Astrocyte (in vitro differentiated cells and primary cell): ENCODE results near the gene LLPH. TPM values are rescaled to one million over a fixed set of nuclear protein-coding genes. Genes with fewer than 3 reads are reported as not detected.

ENCODE experiments used
- DNase-seq: peaks from one replicate; pipeline ENCODE4 v3.0.0-alpha.2; 2010; ENCODE audit warnings: low read depth
- FAIRE-seq: peaks from 2 replicates; lab custom pipeline; 2011; peaks lifted over from hg19 to GRCh38; lab: Jason Lieb, UNC
- H2AFZ ChIP-seq: 2 replicates; pipeline ENCODE4 v1.6.0; 2012; ENCODE audit warnings: low read depth, low read length, inconsistent platforms
- H3K27ac ChIP-seq: 2 replicates; pipeline ENCODE4 v1.5.1; 2011; ENCODE audit warnings: low read depth, low read length, inconsistent platforms
- H3K27me3 ChIP-seq: 2 replicates; pipeline ENCODE4 v1.6.0; 2011; ENCODE audit warnings: low read length, inconsistent platforms; ENCODE audit not compliant: insufficient read depth
- H3K36me3 ChIP-seq: 2 replicates; pipeline ENCODE4 v1.5.1; 2011; ENCODE audit warnings: low read length, inconsistent platforms; ENCODE audit not compliant: insufficient read depth
- H3K4me1 ChIP-seq: 2 replicates; pipeline ENCODE4 v1.5.1; 2011; ENCODE audit warnings: low read length, inconsistent platforms; ENCODE audit not compliant: insufficient read depth
- H3K4me2 ChIP-seq: 2 replicates; pipeline ENCODE4 v1.6.0; 2012; ENCODE audit warnings: low read length, inconsistent platforms
- H3K4me3 ChIP-seq: 2 replicates; pipeline ENCODE4 v1.5.1; 2011; ENCODE audit warnings: low read depth, mild to moderate bottlenecking, low read length, inconsistent platforms; ENCODE audit not compliant: insufficient read depth
- H3K79me2 ChIP-seq: 2 replicates; pipeline ENCODE4 v1.6.0; 2012; ENCODE audit warnings: mild to moderate bottlenecking, low read length, inconsistent platforms; ENCODE audit not compliant: insufficient read depth
- H3K9ac ChIP-seq: 2 replicates; pipeline ENCODE4 v1.6.0; 2012; ENCODE audit warnings: mild to moderate bottlenecking, low read length, inconsistent platforms
- H3K9me3 ChIP-seq: 2 replicates; pipeline ENCODE4 v1.5.1; 2012; ENCODE audit warnings: low read depth, mild to moderate bottlenecking, low read length, inconsistent platforms; ENCODE audit not compliant: insufficient read depth
- H4K20me1 ChIP-seq: 2 replicates; pipeline ENCODE4 v1.6.0; 2012; ENCODE audit warnings: low read length, inconsistent platforms; ENCODE audit not compliant: insufficient read depth
- H3K27ac Mint-ChIP-seq: one replicate; pipeline ENCODE4 v1.8.0; 2021; ENCODE audit warnings: mild to moderate bottlenecking, mixed read lengths; ENCODE audit not compliant: unreplicated experiment
- H3K27me3 Mint-ChIP-seq: one replicate; pipeline ENCODE4 v1.8.0; 2021; ENCODE audit warnings: low read depth, mixed read lengths; ENCODE audit not compliant: unreplicated experiment
- H3K36me3 Mint-ChIP-seq: one replicate; pipeline ENCODE4 v1.8.0; 2021; ENCODE audit warnings: low read depth, mixed read lengths; ENCODE audit not compliant: unreplicated experiment
- H3K4me1 Mint-ChIP-seq: one replicate; pipeline ENCODE4 v1.8.0; 2021; ENCODE audit warnings: low read depth, mixed read lengths; ENCODE audit not compliant: unreplicated experiment
- H3K4me3 Mint-ChIP-seq: one replicate; pipeline ENCODE4 v1.8.0; 2021; ENCODE audit warnings: mild to moderate bottlenecking, moderate library complexity, mixed read lengths; ENCODE audit not compliant: unreplicated experiment
- H3K9me3 Mint-ChIP-seq: one replicate; pipeline ENCODE4 v1.8.0; 2021; ENCODE audit warnings: mild to moderate bottlenecking, mixed read lengths; ENCODE audit not compliant: unreplicated experiment
- CTCF ChIP-seq: IDR thresholded peaks from 2 replicates; pipeline ENCODE4 v1.5.1; 2011; ENCODE audit warnings: low read depth, mild to moderate bottlenecking, inconsistent platforms, low read length, moderate library complexity; ENCODE audit not compliant: insufficient read depth
- EZH2 ChIP-seq: IDR thresholded peaks from 2 replicates; pipeline ENCODE4 v1.6.1; 2012; ENCODE audit warnings: mild to moderate bottlenecking, low read length, inconsistent platforms; ENCODE audit not compliant: insufficient read depth
- total RNA-seq: library from RNA; stranded (reverse); gene quantifications from 2 replicates; pipeline ENCODE4 v1.2.1, GENCODE V29; 2021

Gene LLPH
- total RNA-seq, 1 donor from 2014 or later, result 37.3 TPM

- Mint-ChIP-seq H3K4me3 (peak overlapping the region; percentile 95), H3K9me3 (no peaks in the 10 kb centered on the region), H3K36me3 (peaks cover under 1% of the 10 kb centered on the region), H3K4me1 (peaks cover 6% of the 10 kb centered on the region), H3K27ac (peak overlapping the region; percentile 100), H3K27me3 (no peaks in the 10 kb centered on the region)
- H2AFZ ChIP-seq, result no peak overlapping the region
- H3K4me3 ChIP-seq, result no peak overlapping the region
- H3K36me3 ChIP-seq, result no peaks in the 10 kb centered on the region
- no peaks in the 10 kb centered on the region for H3K4me1 ChIP-seq
- H3K9me3 ChIP-seq, result no peaks in the 10 kb centered on the region
- H3K4me2 ChIP-seq, result no peak overlapping the region
- no peak for DNase-seq
- peaks cover 34% of the 10 kb centered on the region for H3K79me2 ChIP-seq
- peaks cover 8% of the 10 kb centered on the region for H4K20me1 ChIP-seq
- H3K27me3 ChIP-seq, result no peaks in the 10 kb centered on the region
- H3K9ac ChIP-seq, result no peak overlapping the region
- no peak for FAIRE-seq
- TF ChIP-seq EZH2, result no peak
- no peak for TF ChIP-seq CTCF
- H3K27ac ChIP-seq, result no peak overlapping the region
These were observed 40.1 kb upstream of the LLPH start for GRCh38 chr12:66170606-66171005.

DNA sequence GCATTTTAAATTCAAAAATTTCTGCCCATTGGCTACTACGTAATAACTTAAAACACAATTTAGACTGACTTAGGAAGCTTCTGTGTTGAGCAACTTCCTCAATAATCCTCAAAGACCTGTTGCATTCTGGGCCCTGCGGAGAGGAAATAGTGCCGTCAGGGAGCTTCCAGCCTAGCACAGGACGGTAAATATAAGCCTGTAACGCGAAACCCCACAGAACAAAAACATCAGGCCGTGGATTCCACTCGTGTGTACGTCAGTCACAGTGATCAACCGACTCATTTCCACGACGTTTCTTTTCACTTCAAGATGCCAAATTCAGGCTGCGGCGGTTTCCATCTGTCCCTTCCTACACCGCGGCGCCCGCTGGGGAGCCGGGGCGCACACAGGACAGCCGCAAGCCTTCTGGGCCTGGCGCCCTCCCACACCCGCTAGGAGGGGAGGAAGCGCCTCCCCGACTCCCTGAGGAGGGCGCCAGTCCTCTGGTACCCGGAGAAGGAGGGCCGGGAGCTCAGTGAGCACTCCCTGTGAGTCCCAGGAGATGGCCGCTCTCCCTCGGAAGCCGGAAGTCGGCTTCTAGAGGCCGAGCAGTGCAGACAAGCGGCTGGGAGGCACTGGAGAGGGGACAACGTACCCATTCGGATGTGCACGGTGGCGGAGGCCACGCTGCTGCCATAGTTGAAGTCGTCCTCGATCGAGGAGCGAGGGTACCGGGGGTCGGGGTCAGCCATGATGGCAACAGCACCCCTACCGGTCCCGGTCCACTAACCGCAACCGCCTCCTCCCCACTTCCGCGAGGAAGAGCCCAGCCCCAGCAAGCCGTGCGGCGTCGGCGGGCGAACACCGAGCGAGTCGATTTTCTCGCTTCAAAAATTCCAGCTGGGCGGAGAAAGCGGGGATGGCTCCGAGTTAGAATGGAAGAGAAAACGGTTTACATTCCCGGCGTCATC, 38.9 kb upstream of the LLPH start, which contains the start of gene TMBIM4:
TMBIM4 (minus strand) TSS at position 776 of the 950 bp plus-strand sequence; CDS start at position 731, 45 bp downstream.
- H3K4me1 ChIP-seq, result no peaks in the 10 kb centered on the region
- Mint-ChIP-seq H3K36me3 (peaks cover 4% of the 10 kb centered on the region), H3K4me1 (peaks cover 6% of the 10 kb centered on the region), H3K27me3 (no peaks in the 10 kb centered on the region), H3K4me3 (peak within 1 kb of the TSS; percentile 95), H3K27ac (peak within 1 kb of the TSS; percentile 100), H3K9me3 (peaks cover 2% of the 10 kb centered on the region)
- peaks cover 45% of the 10 kb centered on the region for H3K79me2 ChIP-seq
- H3K4me3 ChIP-seq, result peak within 1 kb of the TSS; percentile 89
- DNase-seq, result peak; percentile 92
- no peak for FAIRE-seq
- H3K9ac ChIP-seq, result peak within 1 kb of the TSS; percentile 91
- no peak for TF ChIP-seq EZH2
- peak; percentile 19 for TF ChIP-seq CTCF
- no peaks in the 10 kb centered on the region for H3K36me3 ChIP-seq
- H3K27me3 ChIP-seq, result no peaks in the 10 kb centered on the region
- H3K27ac ChIP-seq, result peak within 1 kb of the TSS; percentile 93
- H2AFZ ChIP-seq, result peak within 1 kb of the TSS; percentile 98
- no peaks in the 10 kb centered on the region for H3K9me3 ChIP-seq
- H3K4me2 ChIP-seq, result peak within 1 kb of the TSS; percentile 92
- H4K20me1 ChIP-seq, result peaks cover 9% of the 10 kb centered on the region
